ENCODE results near the gene NRXN3. TPM values are rescaled to one million over a fixed set of nuclear protein-coding genes. Genes with fewer than 3 reads are reported as not detected.

Gene NRXN3
- total and polyA plus RNA-seq, 2 of the 4 experiments (the other 2 are of a cell fraction): 4.8 to 25.1 TPM

- TF ChIP-seq MXI1 (IDR thresholded peaks at IDR 0.05; ENCODE audit: borderline replicate concordance, low read depth, low read length) (no peak), BHLHE40 (IDR thresholded peaks at IDR 0.05; ENCODE audit: low read depth, low read length) (no peak), FOS (IDR thresholded peaks at IDR 0.05; ENCODE audit: low read depth, low read length) (no peak), RCOR1 (IDR thresholded peaks at IDR 0.05; ENCODE audit: insufficient replicate concordance, low read length) (no peak), USF2 (IDR thresholded peaks at IDR 0.05; ENCODE audit: low read depth, low read length) (no peak), RFX5 (IDR thresholded peaks at IDR 0.05; ENCODE audit: low read depth, low read length) (no peak), MAFK (IDR thresholded peaks at IDR 0.05; ENCODE audit: low read depth, low read length) (no peak), ELK1 (IDR thresholded peaks at IDR 0.05; ENCODE audit: borderline replicate concordance, low read depth, low read length) (no peak)
- ChIA-PET CTCF (interaction anchor here (1.4 kb wide), 1 partner anchor 130 kb away, joined by 3 read pairs; no protein-coding TSS in a partner anchor), POLR2A (ENCODE audit: unreplicated experiment) (no interaction called here)
- Histone ChIP-seq H3K9ac (ENCODE audit: low read depth, low read length) (no peak overlapping the region), H4K5ac (ENCODE audit: low read depth, low read length) (no peak overlapping the region), H3K14ac (replicated peaks; ENCODE audit: low read depth, low read length) (no peak overlapping the region), H3K9me3 (ENCODE audit: control insufficient read depth, insufficient read depth, low read length) (no peaks in the 10 kb centered on the region), H2BK15ac (ENCODE audit: low read depth, low read length) (no peak overlapping the region), H3K27me3 (ENCODE audit: control insufficient read depth, insufficient read depth, low read length) (no peaks in the 10 kb centered on the region), H3K9me1 (ENCODE audit: insufficient read depth, low read length) (no peaks in the 10 kb centered on the region; the same call in 1 of the 2 replicates), H2BK120ac (ENCODE audit: low read depth, low read length) (no peak overlapping the region), H3K79me1 (ENCODE audit: low read depth in 1 of 2, low read length in 2 of 2) (no peaks in the 10 kb centered on the region), H3K4me2 (ENCODE audit: low read depth, low read length) (no peak overlapping the region), H2AK9ac (replicated peaks; ENCODE audit: low read depth, low read length, poor library complexity) (no peak overlapping the region), H3K27ac (ENCODE audit: insufficient read depth, low read length) (no peak overlapping the region), H4K91ac (ENCODE audit: insufficient read depth, low read depth, low read length) (no peak overlapping the region), H3K56ac (ENCODE audit: extremely low read depth, insufficient read depth, low read length) (no peak overlapping the region), H3K23ac (ENCODE audit: low read depth, low read length) (no peak overlapping the region), H2AFZ (replicated peaks; ENCODE audit: low read length, poor library complexity) (no peak overlapping the region), H4K8ac (ENCODE audit: low read depth in 2 of 2, low read length in 2 of 2) (no peak overlapping the region), H2AK5ac (ENCODE audit: low read depth, low read length) (no peak overlapping the region), H2BK5ac (ENCODE audit: low read depth, low read length, poor library complexity, severe bottlenecking) (no peak overlapping the region), H3K4ac (ENCODE audit: low read depth, low read length) (no peak overlapping the region), H2BK20ac (ENCODE audit: low read depth, low read length) (no peak overlapping the region), H3K4me3 (ENCODE audit: insufficient read depth, low read depth, low read length) (no peak overlapping the region), H4K20me1 (ENCODE audit: insufficient read depth, low read length) (no peaks in the 10 kb centered on the region), H3K18ac (ENCODE audit: low read depth, low read length) (no peak overlapping the region), H3K4me1 (ENCODE audit: control insufficient read depth, insufficient read depth, low read length) (no peaks in the 10 kb centered on the region), H3K36me3 (ENCODE audit: control insufficient read depth, insufficient read depth, low read length) (no peaks in the 10 kb centered on the region)
- ATAC-seq (ENCODE audit: low read depth) (no peak), DNase-seq (no peak)
- BruUV-seq (replicated peaks): no TSS peak
- 60% methylated on average over 1 of the region's 4 CpGs; no CpG with 5 or more reads in 1 of the 2 experiments for WGBS, 2 experiments (ENCODE audit: extremely low coverage in 2 of 2, insufficient read length in 1 of 2)
- intact Hi-C loops (cut with micrococcal nuclease): no loop called here
- dilution Hi-C loops (cut with HindIII; ENCODE audit: low sequenced_read_pairs, unreplicated experiment): no loop called here
- in situ Hi-C loops (cut with MboI; ENCODE audit: low sequenced_read_pairs): no loop called here
Observed at GRCh38 chr14:79605849-79606248, 1435.7 kb downstream of the NRXN3 start.

Data from IMR-90 (cell line).